Osteoblast (primary cell): Measurements from ENCODE around the gene EGLN1. TPM values are rescaled to one million over a fixed set of nuclear protein-coding genes. Genes with fewer than 3 reads are reported as not detected.

ENCODE experiments used
- DNase-seq: peaks from one replicate; pipeline ENCODE4 v3.0.0; 2011; ENCODE audit warnings: low spot score, mixed read lengths; ENCODE audit not compliant: insufficient read length; ENCODE audit errors: missing footprints
- H2AFZ ChIP-seq: 2 replicates; pipeline ENCODE4 v1.6.0; 2011; ENCODE audit warnings: mild to moderate bottlenecking, low read length
- H3K27ac ChIP-seq: 2 replicates; pipeline ENCODE4 v1.5.1; 2011; ENCODE audit warnings: mild to moderate bottlenecking, low read depth, low read length, moderate library complexity
- H3K27me3 ChIP-seq: 2 replicates; pipeline ENCODE4 v1.6.0; 2012; ENCODE audit warnings: mild to moderate bottlenecking, control low read depth, inconsistent platforms, low read length, moderate library complexity; ENCODE audit not compliant: insufficient read depth
- H3K36me3 ChIP-seq: 2 replicates; pipeline ENCODE4 v1.5.1; 2011; ENCODE audit warnings: mild to moderate bottlenecking, low read length, control low read depth, moderate library complexity; ENCODE audit not compliant: insufficient read depth
- H3K4me1 ChIP-seq: 2 replicates; pipeline ENCODE4 v1.5.1; 2011; ENCODE audit warnings: mild to moderate bottlenecking, low read length, control low read depth, moderate library complexity; ENCODE audit not compliant: insufficient read depth
- H3K4me2 ChIP-seq: 2 replicates; pipeline ENCODE4 v1.6.0; 2011; ENCODE audit warnings: mild to moderate bottlenecking, low read length; ENCODE audit not compliant: insufficient read depth
- H3K4me3 ChIP-seq: fragments of 200-600 bp; sonication (generic); 3 replicates; pipeline ENCODE4 v1.5.1; 2012; ENCODE audit warnings: mild to moderate bottlenecking, low read length, inconsistent platforms; ENCODE audit not compliant: insufficient read depth
- H3K79me2 ChIP-seq: 2 replicates; pipeline ENCODE4 v1.6.0; 2012; ENCODE audit warnings: mild to moderate bottlenecking, low read length, control low read depth, inconsistent platforms; ENCODE audit not compliant: insufficient read depth
- H3K9me3 ChIP-seq: 2 replicates; pipeline ENCODE4 v1.5.1; 2011; ENCODE audit warnings: low read depth, low read length, control low read depth
- H4K20me1 ChIP-seq: 2 replicates; pipeline ENCODE4 v1.6.0; 2012; ENCODE audit warnings: mild to moderate bottlenecking, low read length, control low read depth; ENCODE audit not compliant: insufficient read depth
- CTCF ChIP-seq: IDR thresholded peaks from 2 replicates; pipeline ENCODE4 v1.5.1; 2011; ENCODE audit warnings: mild to moderate bottlenecking, low read depth, low read length, moderate library complexity; ENCODE audit errors: extremely low read depth
- total RNA-seq: library from RNA; depleted of rRNA; stranded (reverse); fragments of >200 nt; gene quantifications from 2 replicates; pipeline ENCODE4 v1.2.3, GENCODE V29; 2012

Gene EGLN1
- total RNA-seq, 1 donor: 52.5 TPM

GRCh38 chr1:231446138-231446537 lies 24.1 kb upstream of the EGLN1 start:
- H3K27ac ChIP-seq: no peak overlapping the region
- H3K4me1 ChIP-seq: no peaks in the 10 kb centered on the region
- H3K4me3 ChIP-seq: no peak overlapping the region
- no peak overlapping the region for H3K4me2 ChIP-seq
- no peaks in the 10 kb centered on the region for H3K9me3 ChIP-seq
- H3K36me3 ChIP-seq: no peaks in the 10 kb centered on the region
- H3K79me2 ChIP-seq: no peaks in the 10 kb centered on the region
- no peak for TF ChIP-seq CTCF
- H4K20me1 ChIP-seq: no peaks in the 10 kb centered on the region
- no peak overlapping the region for H2AFZ ChIP-seq
- no peaks in the 10 kb centered on the region for H3K27me3 ChIP-seq
- no peak for DNase-seq

- Histone ChIP-seq H4K20me1 (no peaks in the 10 kb centered on the region), H3K4me3 (no peak overlapping the region), H3K9me3 (no peaks in the 10 kb centered on the region), H3K36me3 (no peaks in the 10 kb centered on the region), H3K4me1 (no peaks in the 10 kb centered on the region), H3K4me2 (no peak overlapping the region), H3K27ac (no peak overlapping the region), H3K27me3 (no peaks in the 10 kb centered on the region), H3K79me2 (no peaks in the 10 kb centered on the region), H2AFZ (no peak overlapping the region)
- DNase-seq: no peak
- TF ChIP-seq CTCF: no peak
Observed at GRCh38 chr1:231444059-231444458, 22.0 kb upstream of the EGLN1 start.

- Histone ChIP-seq H3K27me3 (no peaks in the 10 kb centered on the region), H3K4me3 (no peak overlapping the region), H4K20me1 (no peaks in the 10 kb centered on the region), H3K4me1 (no peaks in the 10 kb centered on the region), H3K79me2 (no peaks in the 10 kb centered on the region), H3K36me3 (no peaks in the 10 kb centered on the region), H3K9me3 (no peaks in the 10 kb centered on the region), H3K27ac (no peak overlapping the region), H2AFZ (no peak overlapping the region), H3K4me2 (no peak overlapping the region)
- no peak for TF ChIP-seq CTCF
- no peak for DNase-seq
Observed at GRCh38 chr1:231443363-231443762, 21.3 kb upstream of the EGLN1 start.

- Histone ChIP-seq H4K20me1 (no peaks in the 10 kb centered on the region), H3K4me2 (no peak overlapping the region), H3K27ac (no peak overlapping the region), H3K9me3 (no peaks in the 10 kb centered on the region), H3K36me3 (no peaks in the 10 kb centered on the region), H3K27me3 (no peaks in the 10 kb centered on the region), H3K79me2 (no peaks in the 10 kb centered on the region), H3K4me1 (no peaks in the 10 kb centered on the region), H2AFZ (no peak overlapping the region), H3K4me3 (no peak overlapping the region)
- no peak for DNase-seq
- no peak for TF ChIP-seq CTCF
Observed at GRCh38 chr1:231442735-231443134, 20.6 kb upstream of the EGLN1 start.
